HepG2 (cell line): ENCODE measurements around the gene EIF4E1B. TPM values are rescaled to one million over a fixed set of nuclear protein-coding genes. Genes with fewer than 3 reads are reported as not detected.

Experiments used
- AGO2 ChIP-seq: fragments of 200-400 bp; formaldehyde crosslinking; optimal IDR thresholded peaks from 2 replicates; pipeline ENCODE3; 2017; ENCODE audit warnings: mild to moderate bottlenecking, low read depth, low read length, moderate library complexity
- ARID5B ChIP-seq: IDR thresholded peaks from 2 replicates; pipeline ENCODE4 v1.4.0; 2020; ENCODE audit warnings: mild to moderate bottlenecking, missing genetic modification reagents
- ATF3 ChIP-seq: sonication (generic); formaldehyde crosslinking; IDR thresholded peaks from 2 replicates; pipeline ENCODE4 v1.4.0; 2020; ENCODE audit warnings: missing genetic modification reagents
- CEBPZ ChIP-seq: IDR thresholded peaks from 2 replicates; pipeline ENCODE4 v1.6.1; 2012; ENCODE audit warnings: low read length, improper control_type of control experiment
- CENPX ChIP-seq: sonication (generic); formaldehyde crosslinking; IDR thresholded peaks from 2 replicates; pipeline ENCODE4 v1.9.0; 2021; ENCODE audit warnings: mild to moderate bottlenecking, missing genetic modification reagents, moderate library complexity
- DNMT3B ChIP-seq: conservative IDR thresholded peaks from 2 replicates; pipeline ENCODE4 v1.6.1; 2016; ENCODE audit warnings: missing biosample characterization, control low read depth
- ERF ChIP-seq: IDR thresholded peaks from 2 replicates; pipeline ENCODE4 v1.6.1; 2018; ENCODE audit warnings: missing biosample characterization, missing genetic modification reagents
- GTF2F1 ChIP-seq: fragments of 150-350 bp; IDR thresholded peaks from 2 replicates; pipeline ENCODE4 v1.6.1; 2014; ENCODE audit warnings: low read length
- HNRNPUL1 ChIP-seq: fragments of 200-400 bp; formaldehyde crosslinking; IDR thresholded peaks from 2 replicates; pipeline ENCODE4 v1.6.1; 2017; ENCODE audit warnings: low read depth, mild to moderate bottlenecking, low read length, moderate library complexity
- KLF13 ChIP-seq: sonication (generic); formaldehyde crosslinking; IDR thresholded peaks from 2 replicates; pipeline ENCODE4 v1.4.0; 2020; ENCODE audit warnings: mild to moderate bottlenecking, missing genetic modification reagents
- KMT2A ChIP-seq: sonication (generic); formaldehyde crosslinking; IDR thresholded peaks from 2 replicates; pipeline ENCODE4 v1.4.0; 2020; ENCODE audit warnings: missing genetic modification reagents
- MIER3 ChIP-seq: IDR thresholded peaks from 2 replicates; pipeline ENCODE4 v1.6.1; 2016; ENCODE audit warnings: missing compliant biosample characterization, borderline replicate concordance
- PHF20 ChIP-seq: sonication (generic); formaldehyde crosslinking; IDR thresholded peaks from 2 replicates; pipeline ENCODE4 v1.5.0; 2020; ENCODE audit warnings: mild to moderate bottlenecking, missing genetic modification reagents
- RFXANK ChIP-seq: IDR thresholded peaks from 2 replicates; pipeline ENCODE4 v1.6.1; 2016
- SIN3A ChIP-seq: IDR thresholded peaks from 2 replicates; pipeline ENCODE4 v1.6.1; 2011; ENCODE audit warnings: low read depth, mild to moderate bottlenecking, control low read depth, low read length, borderline replicate concordance
- SRSF4 ChIP-seq: fragments of 200-400 bp; formaldehyde crosslinking; IDR thresholded peaks from one replicate; pipeline ENCODE4 v1.6.1; 2018; ENCODE audit warnings: mild to moderate bottlenecking, low read depth, low read length, moderate library complexity; ENCODE audit not compliant: poor library complexity, severe bottlenecking
- ZFP36L2 ChIP-seq: sonication (generic); formaldehyde crosslinking; IDR thresholded peaks from 2 replicates; pipeline ENCODE4 v1.4.0; 2020; ENCODE audit warnings: missing genetic modification reagents
- ZSCAN22 ChIP-seq: sonication (generic); formaldehyde crosslinking; IDR thresholded peaks from 2 replicates; pipeline ENCODE4 v1.4.0; 2020; ENCODE audit warnings: mild to moderate bottlenecking, missing genetic modification reagents
- ZSCAN31 ChIP-seq: sonication (generic); formaldehyde crosslinking; IDR thresholded peaks from 2 replicates; pipeline ENCODE4 v1.5.0; 2020; ENCODE audit warnings: low read depth, mild to moderate bottlenecking, missing genetic modification reagents
- polyA plus RNA-seq, 8 experiments: library from polyadenylated mRNA; depleted of rRNA in 3 of 8; stranded (reverse) in 7 of 8; unstranded in 1 of 8; fragments of >200 nt; fragmentation: Illumina TruSeq in 4 of 8; extraction: Trizol in 4 of 8; gene quantifications; 2 replicates each; pipeline versions ENCODE4 v1.2.1 to v1.2.3, GENCODE V29; 2011 to 2016; ENCODE audit warnings: low read depth in 4 of 8, missing spikeins in 1 of 8, mixed read lengths in 1 of 8; ENCODE audit not compliant: insufficient read depth in 1 of 8
- total RNA-seq, 5 experiments: library from RNA; depleted of rRNA; stranded (reverse); fragments of >200 nt; fragmentation: Illumina TruSeq; extraction: Trizol; gene quantifications; 2 replicates each; pipeline ENCODE4 v1.2.3, GENCODE V29; 2016; ENCODE audit warnings: low read depth in 1 of 5
- TF ChIP-seq, protein P1 (sequence below): sonication (generic); formaldehyde crosslinking; IDR thresholded peaks from 2 replicates; pipeline ENCODE4 v1.4.0; 2020; ENCODE audit warnings: missing genetic modification reagents
- TF ChIP-seq, protein P2 (sequence below): sonication (generic); formaldehyde crosslinking; IDR thresholded peaks from 2 replicates; pipeline ENCODE4 v1.5.1; 2020; ENCODE audit warnings: mild to moderate bottlenecking, missing genetic modification reagents, borderline replicate concordance

EIF4E1B gene
- total and polyA plus RNA-seq, 2 of the 13 experiments (the other 11 are each of a cell fraction or from before 2014, with no cell fraction given), result not detected

DNA sequence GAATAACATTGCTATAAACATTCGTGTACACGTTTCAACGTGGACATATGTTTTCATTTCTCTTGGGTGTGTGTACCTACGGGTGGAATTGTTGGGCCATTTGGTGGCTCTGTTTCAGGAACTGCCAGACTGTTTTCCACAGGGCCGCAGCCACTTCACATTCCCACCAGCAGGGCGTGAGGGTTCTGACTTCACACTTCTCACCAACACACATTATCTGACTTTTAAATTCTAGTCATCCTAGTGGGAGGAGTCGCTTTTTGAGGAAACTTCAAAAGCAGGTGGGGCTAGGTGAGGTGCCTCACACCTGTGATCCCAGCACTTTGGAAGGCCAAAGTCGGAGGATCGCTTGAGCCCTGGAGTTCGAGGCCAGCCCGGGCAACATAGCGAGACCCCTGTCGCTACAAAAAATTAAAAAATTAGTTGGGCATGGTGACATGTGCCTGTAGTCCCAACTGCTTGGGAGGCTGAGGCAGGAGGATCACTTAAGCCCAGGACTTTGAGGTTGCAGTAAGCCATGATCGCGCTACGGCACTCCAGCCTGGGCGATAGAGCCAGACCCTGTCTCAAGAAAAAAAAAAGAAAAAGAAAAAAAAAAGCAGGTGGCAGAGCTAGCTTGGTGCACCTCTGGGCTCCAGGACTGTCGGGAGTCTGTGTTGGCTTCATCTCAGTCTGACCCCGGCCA, 45.3 kb downstream of the EIF4E1B start (continued):
- TF ChIP-seq CEBPZ, result no peak
- TF ChIP-seq GTF2F1, result no peak
- no peak for TF ChIP-seq SRSF4
- TF ChIP-seq, protein P1, sequence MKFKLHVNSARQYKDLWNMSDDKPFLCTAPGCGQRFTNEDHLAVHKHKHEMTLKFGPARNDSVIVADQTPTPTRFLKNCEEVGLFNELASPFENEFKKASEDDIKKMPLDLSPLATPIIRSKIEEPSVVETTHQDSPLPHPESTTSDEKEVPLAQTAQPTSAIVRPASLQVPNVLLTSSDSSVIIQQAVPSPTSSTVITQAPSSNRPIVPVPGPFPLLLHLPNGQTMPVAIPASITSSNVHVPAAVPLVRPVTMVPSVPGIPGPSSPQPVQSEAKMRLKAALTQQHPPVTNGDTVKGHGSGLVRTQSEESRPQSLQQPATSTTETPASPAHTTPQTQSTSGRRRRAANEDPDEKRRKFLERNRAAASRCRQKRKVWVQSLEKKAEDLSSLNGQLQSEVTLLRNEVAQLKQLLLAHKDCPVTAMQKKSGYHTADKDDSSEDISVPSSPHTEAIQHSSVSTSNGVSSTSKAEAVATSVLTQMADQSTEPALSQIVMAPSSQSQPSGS (CRISPR knock-in tag), result no peak
- no peak for TF ChIP-seq ATF3 (CRISPR knock-in tag)
- TF ChIP-seq ARID5B (CRISPR knock-in tag), result no peak
- no peak for TF ChIP-seq AGO2
- no peak for TF ChIP-seq ZSCAN22
- TF ChIP-seq PHF20 (CRISPR knock-in tag), result no peak
- TF ChIP-seq DNMT3B, result no peak
- TF ChIP-seq RFXANK (CRISPR knock-in tag), result no peak
- no peak for TF ChIP-seq KMT2A (CRISPR knock-in tag)
- no peak for TF ChIP-seq ZFP36L2 (CRISPR knock-in tag)
- TF ChIP-seq CENPX (CRISPR knock-in tag), result no peak
- no peak for TF ChIP-seq ERF (CRISPR knock-in tag)
- TF ChIP-seq ZSCAN31 (CRISPR knock-in tag), result 0 out of 2 replicates have a peak, but pooled peaks have one; percentile 2
- no peak for TF ChIP-seq SIN3A
- no peak for TF ChIP-seq KLF13 (CRISPR knock-in tag)
- TF ChIP-seq, protein P2, sequence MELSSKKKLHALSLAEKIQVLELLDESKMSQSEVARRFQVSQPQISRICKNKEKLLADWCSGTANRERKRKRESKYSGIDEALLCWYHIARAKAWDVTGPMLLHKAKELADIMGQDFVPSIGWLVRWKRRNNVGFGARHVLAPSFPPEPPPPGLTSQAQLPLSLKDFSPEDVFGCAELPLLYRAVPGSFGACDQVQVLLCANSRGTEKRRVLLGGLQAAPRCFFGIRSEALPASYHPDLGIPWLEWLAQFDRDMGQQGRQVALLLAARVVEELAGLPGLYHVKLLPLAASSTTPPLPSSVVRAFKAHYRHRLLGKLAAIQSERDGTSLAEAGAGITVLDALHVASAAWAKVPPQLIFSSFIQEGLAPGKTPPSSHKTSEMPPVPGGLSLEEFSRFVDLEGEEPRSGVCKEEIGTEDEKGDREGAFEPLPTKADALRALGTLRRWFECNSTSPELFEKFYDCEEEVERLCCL (CRISPR knock-in tag), result no peak
- no peak for TF ChIP-seq HNRNPUL1
- no peak for TF ChIP-seq MIER3 (CRISPR knock-in tag)
